Measurements from ENCODE around the gene ARIH1. TPM values are rescaled to one million over a fixed set of nuclear protein-coding genes. Genes with fewer than 3 reads are reported as not detected.
"Not testable (repeated sequence)": the region's sequence is repeated elsewhere in the genome, so short reads cannot be mapped to it uniquely, and the experiment has no call there.

The ARIH1 gene
- total RNA-seq, 2 donors from 2014 or later, result 118 to 131 TPM

DNA sequence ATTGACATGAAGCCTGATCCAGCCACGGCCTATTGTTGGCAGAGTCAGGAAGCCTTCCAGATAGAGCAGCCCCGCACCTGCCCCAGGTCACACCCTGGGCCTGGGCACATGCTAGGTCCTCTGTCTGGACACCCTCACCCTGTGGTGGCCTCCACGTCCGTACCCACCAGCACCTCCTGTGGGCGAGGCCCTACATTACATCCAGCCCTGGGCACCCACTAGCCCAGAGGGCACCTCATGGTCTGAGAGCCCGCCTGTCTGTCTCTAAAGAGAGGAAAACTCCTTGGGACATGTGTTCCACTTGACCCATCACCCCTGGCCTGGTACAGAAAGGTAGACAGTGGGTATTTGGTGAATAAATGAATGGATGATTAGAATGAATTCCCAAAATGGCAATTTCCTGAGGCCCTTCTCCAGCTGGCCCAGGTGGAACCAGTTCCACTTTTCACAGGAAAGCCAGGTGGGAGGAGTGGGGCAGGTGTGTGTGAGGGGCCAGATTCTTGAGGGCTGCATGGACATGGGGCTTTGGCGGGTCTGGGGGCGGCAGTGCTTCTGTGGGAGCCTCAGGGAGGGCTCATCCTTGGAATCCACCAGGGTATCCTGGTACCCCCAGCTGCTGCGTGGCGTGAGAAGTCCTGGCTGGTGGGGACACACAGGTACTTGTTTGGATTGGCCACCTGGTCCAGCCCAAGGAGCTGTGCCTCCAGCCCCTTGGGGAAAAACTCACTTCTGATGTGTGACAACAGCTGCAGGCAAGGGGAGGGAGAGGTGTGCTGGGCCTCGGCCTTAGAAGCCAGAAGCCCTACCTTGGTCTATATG, 154.3 kb downstream of the ARIH1 start:
- DNase-seq; ATAC-seq; intact Hi-C loops (cut with DNase I, micrococcal nuclease): not testable (repeated sequence)

DNA sequence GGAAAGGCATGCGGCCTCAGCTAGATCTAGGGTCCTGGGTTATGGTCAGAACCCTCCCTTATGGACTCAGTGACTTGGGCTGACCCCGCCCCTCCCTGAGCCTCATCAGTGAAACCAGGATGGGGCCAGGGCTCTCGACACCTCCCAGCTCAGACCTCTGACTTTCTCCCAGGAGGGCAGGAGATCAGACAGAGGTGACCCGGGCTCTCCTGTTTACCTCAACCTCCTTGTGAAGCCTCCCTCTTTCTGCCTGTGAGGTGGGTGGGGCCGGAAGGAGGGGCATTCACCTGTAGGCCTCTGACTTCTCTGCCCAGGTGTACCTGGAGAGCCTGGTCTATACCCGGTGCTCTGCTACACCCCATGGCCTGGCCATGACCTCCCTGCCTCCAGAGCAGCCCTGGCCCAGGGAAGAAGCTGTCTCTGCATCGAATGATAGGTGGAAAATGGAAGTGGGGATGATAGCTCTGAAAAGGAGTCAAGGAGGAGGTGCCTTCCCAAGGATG, 155.0 kb downstream of the ARIH1 start:
- intact Hi-C loops (cut with DNase I, micrococcal nuclease); ATAC-seq; DNase-seq: not testable (repeated sequence)

DNA sequence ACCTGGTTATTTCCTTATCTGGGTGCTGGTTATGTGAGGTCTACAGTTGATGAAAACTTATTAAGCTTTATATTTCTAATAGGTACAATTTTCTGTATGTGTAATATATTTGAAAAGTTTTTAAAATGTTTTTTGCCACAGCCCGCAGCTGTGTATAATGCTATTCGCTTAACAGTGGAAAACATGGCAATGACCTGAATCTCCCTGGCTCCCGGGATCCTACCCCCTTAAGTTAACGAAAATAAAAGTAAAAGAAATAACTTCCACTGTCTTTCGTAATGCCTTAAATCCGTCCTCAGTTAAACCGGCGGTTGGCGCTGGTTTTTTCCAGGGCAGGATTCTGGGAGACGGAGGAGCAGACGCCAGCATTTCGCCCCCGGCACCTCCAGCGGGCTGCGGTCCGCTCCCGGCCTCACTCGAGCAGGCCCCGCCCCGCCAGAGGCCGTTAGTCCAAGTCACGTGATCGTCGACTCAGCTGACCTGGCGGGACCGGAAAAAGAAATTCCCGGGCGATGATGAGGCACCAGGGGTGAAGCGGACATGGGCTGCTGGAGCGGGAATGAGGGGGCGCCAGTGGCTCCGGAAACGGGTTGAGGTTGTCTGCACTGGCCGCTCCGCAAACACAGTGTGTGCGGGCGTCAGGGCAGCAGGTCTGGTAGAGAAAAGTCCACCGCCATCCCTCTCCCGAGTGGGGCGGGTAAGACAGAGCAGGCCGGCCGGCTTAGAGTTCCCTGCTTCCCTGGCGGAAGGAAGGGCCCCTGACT, 162.6 kb downstream of the ARIH1 start:
- intact Hi-C loops (cut with DNase I, micrococcal nuclease), result not testable (repeated sequence)
- ATAC-seq, result peak; percentile 95
- DNase-seq, result peak; percentile 68 to 71

DNA sequence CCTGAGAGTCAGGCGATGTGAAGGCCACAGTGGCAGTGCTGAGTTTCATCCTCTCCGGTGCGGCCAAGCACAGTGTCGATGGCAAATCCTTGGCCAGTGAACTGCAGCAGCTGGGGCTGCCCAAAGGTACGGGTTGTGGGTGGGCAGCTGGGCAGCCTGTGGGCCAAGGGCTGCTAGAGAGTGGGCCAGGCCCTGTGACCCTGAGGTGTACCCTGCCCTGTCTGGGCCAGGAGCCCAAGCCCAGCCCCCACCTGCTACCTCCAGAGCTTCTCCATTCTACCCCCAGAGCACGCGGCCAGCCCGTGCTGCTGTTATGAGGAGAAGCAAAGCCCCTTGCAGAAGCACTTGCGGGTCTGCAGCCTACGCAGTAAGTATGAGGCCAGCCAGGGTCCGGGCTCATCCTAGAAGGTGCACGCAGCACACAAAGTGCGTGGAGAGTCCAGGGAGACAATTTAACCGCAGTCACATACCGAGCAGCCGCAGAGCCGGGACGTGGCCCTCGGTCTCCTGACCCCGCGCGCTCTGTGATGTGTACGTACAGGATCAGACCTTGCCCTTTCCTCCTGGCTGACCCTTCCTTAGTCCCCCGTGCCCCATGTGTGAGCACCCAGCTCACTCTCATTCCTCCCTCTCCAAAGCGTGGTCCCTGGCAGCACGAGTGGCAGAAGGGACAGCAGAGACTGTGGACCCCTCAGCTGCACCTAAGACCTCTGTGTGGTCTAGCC, 165.8 kb downstream of the ARIH1 start:
- intact Hi-C loops (cut with DNase I, micrococcal nuclease); DNase-seq; ATAC-seq: not testable (repeated sequence)

DNA sequence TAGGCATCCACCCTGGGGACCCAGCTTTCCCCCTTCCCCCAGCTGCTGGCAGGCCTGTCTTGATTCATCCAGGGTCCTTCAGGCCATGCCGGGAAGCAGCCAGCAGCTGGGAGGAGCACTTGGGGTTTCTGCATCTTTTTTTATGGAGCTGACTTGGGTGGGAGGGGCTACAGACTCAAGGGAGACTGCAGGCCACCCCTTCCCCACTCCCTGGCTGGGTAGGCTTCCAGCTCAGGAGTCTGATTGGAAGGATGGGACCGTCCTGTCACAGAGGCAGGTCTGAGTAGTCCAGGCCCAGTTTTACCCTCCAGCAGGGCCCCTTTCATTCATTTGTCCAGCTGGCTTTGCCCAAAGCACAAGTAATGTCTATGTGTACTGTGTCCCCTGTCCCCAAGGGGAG, 168.1 kb downstream of the ARIH1 start:
- ATAC-seq; DNase-seq; intact Hi-C loops (cut with DNase I, micrococcal nuclease): not testable (repeated sequence)

DNA sequence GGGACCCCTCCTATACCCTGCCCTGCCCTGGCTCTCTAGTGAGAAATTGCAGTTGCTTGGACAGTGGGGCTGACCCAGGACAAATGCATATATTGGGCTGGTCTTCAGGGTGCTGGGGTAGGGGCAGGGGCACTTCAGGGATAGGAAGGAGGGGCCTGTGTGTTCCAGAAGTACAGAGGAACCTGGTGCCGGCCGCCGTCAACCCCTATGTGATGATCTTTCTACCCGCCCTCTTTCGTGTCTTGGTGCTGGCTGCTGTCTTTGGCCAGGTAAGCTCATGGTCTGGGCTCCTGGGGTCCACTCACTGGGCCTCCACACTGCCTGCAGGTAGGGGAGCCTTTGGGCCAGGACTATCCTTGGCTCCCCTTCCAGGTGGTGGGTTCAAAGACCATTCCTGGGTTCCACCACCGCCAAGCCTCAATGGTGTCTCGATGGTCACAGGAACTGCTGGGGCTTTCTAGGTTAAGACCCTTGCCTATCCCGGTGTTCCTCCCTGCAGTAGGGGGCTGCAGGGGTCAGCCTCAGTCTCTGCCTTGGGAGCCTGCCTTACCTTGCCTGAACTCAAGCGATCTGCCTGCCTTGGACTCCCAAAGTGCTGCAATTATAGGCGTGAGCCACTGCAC, 174.6 kb downstream of the ARIH1 start:
- ATAC-seq, DNase-seq: not testable (repeated sequence)

More for the DNA sequence above, 174.6 kb downstream of the ARIH1 start:
- intact Hi-C loops (cut with DNase I, micrococcal nuclease), result not testable (repeated sequence)

Other genes starting within 250 kb of the ARIH1 start
- 100 to 1,000 TPM; 407 to 466 TPM for gene PKM, start 243.1 kb upstream of the ARIH1 start, total RNA-seq
- gene PARP6, start 201.8 kb upstream of the ARIH1 start, total RNA-seq, result 10 to 100 TPM; 39.1 to 40.8 TPM
- gene CELF6, start 154.2 kb upstream of the ARIH1 start, total RNA-seq, result 1 to 10 TPM; 1.1 to 1.2 TPM
- 100 to 1,000 TPM in 1 of 2 donors, 10 to 100 TPM in 1; 91.4 to 107 TPM for gene HEXA, start 98.3 kb upstream of the ARIH1 start, total RNA-seq
- not detected for gene TMEM202, start 76.0 kb upstream of the ARIH1 start, total RNA-seq
- gene GOLGA6B, start 180.4 kb downstream of the ARIH1 start, total RNA-seq, result not detected
- gene HIGD2B, start 211.9 kb downstream of the ARIH1 start, total RNA-seq, result not detected
- 1 to 10 TPM; 8.3 to 9.0 TPM for gene BBS4, start 211.9 kb downstream of the ARIH1 start, total RNA-seq